ENCODE results near the gene ARSA. TPM values are rescaled to one million over a fixed set of nuclear protein-coding genes. Genes with fewer than 3 reads are reported as not detected.

ARSA gene
- total RNA-seq, 1 donor from 2014 or later, result 25.0 TPM

DNA sequence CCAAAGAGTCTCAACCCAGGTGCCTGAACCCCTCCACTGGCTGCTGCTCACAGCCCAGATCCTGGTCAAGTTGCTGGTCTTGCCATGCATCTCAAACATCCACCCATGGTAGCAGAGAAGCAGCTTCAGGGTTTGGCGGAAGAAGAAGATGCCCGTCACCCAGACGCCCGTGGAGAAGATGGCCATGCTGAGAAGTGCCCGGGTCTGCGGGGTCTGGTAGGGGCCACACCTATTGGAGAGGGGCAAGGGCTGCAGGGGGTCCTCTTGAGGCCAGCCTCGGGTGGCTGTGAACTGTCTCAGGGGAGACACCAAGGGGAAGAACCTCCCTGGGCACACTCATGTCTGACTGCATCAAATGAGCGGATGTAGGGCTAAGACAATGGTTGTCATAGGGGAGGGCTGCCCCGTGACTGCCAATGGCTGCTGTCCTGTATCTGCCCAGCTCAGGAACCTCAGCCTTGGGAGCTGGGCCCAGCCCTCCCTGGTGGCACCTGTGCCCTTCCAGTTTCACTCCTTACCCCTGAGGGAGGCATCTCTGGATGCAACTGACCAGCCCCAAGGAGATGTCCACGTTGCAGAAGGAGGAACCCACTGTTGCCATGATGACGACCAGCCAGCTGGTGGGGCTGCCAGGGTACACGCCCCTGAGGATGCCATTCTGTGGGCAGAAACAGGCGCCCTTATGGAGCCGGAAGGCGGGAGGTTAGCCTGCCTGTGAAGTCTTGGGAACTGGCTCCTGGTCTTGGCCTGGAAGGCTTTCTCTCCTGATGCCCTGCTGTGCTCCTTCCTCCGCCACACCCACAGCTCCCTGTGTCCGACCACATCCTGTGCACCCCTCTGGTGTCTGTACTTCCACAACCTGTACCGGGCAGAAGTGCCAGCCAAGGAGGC is 50.9 kb downstream of the ARSA start:
- DNase-seq (ENCODE audit: low spot score), result no peak
- intact Hi-C loops (cut with micrococcal nuclease), result no loop called here
- Mint-ChIP-seq H3K4me3 (ENCODE audit: low read depth) (no peak overlapping the region), H3K4me1 (ENCODE audit: low read depth) (peaks cover 9% of the 10 kb centered on the region), H3K9me3 (no peaks in the 10 kb centered on the region), H3K27me3 (ENCODE audit: low read depth) (no peaks in the 10 kb centered on the region), H3K27ac (no peak overlapping the region), H3K36me3 (ENCODE audit: low read depth) (peaks cover 55% of the 10 kb centered on the region)

DNA sequence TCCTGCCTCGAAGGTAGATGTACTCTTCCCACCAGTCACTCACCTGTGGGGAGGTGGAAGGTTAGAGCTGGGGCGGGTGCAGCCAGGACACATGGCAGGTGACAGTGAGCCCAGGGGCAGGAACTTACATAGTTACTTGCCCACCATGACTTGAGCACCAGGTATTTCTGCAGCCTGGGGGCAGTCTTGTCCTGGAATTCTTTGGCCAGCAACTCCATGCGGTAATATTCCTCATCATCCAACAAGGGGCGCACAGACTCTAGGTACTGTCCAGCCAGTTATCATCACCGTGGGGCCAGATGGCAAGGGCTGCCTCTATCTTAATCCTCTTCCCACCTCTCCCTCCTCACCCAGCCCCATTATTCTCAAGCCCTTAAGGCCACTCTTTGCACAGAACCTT is 51.9 kb downstream of the ARSA start:
- Mint-ChIP-seq H3K27me3 (ENCODE audit: low read depth) (no peaks in the 10 kb centered on the region), H3K9me3 (no peaks in the 10 kb centered on the region), H3K36me3 (ENCODE audit: low read depth) (peaks cover 57% of the 10 kb centered on the region), H3K4me3 (ENCODE audit: low read depth) (no peak overlapping the region), H3K4me1 (ENCODE audit: low read depth) (peaks cover 7% of the 10 kb centered on the region), H3K27ac (no peak overlapping the region)
- intact Hi-C loops (cut with micrococcal nuclease), result no loop called here
- DNase-seq (ENCODE audit: low spot score), result no peak

DNA sequence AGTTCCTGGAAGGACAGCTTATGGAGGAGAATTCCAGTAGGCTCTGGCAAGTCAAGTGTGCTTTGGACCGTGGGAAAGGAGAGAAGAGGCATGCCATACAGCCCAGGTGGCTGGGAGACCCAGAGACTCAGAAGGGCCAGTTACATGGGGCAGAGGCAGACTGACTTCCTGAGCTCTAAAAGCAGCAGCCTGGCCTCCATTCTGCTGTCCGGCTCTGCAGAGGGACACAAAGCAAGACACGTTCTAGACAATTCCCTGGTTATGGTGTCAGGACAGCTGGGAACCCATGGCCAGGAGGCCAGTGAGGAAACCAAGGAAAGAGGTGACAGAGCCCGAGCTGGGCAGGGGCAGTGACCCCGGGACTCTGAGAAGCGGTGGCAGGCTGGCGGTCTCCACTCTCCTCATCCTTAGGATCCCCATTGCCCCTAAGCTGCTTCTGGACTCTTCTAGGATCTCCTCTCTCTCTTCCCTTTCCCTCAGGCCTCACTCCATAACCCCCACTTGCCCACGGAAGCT is 52.5 kb downstream of the ARSA start:
- no peak overlapping the region for H3K4me3 Mint-ChIP-seq (ENCODE audit: low read depth)
- DNase-seq (ENCODE audit: low spot score), result no peak
- peaks cover 5% of the 10 kb centered on the region for H3K4me1 Mint-ChIP-seq (ENCODE audit: low read depth)
- intact Hi-C loops (cut with micrococcal nuclease), result no loop called here
- H3K9me3 Mint-ChIP-seq, result no peaks in the 10 kb centered on the region
- H3K27ac Mint-ChIP-seq, result no peak overlapping the region
- peaks cover 59% of the 10 kb centered on the region for H3K36me3 Mint-ChIP-seq (ENCODE audit: low read depth)
- no peaks in the 10 kb centered on the region for H3K27me3 Mint-ChIP-seq (ENCODE audit: low read depth)

Other genes with a start within 250 kb of the ARSA start
- gene SBF1, start 153.1 kb downstream of the ARSA start, total RNA-seq, result 102 and 106 TPM in 2 replicates
- 2.2 and 2.9 TPM in 2 replicates for gene ADM2, start 146.6 kb downstream of the ARSA start, total RNA-seq
- gene MIOX, start 141.3 kb downstream of the ARSA start, total RNA-seq, result 0.25 TPM in 1 of 2 replicates, not detected in the other
- gene LMF2, start 120.5 kb downstream of the ARSA start, total RNA-seq, result 77.2 and 81.8 TPM in 2 replicates
- gene NCAPH2, start 119.9 kb downstream of the ARSA start, total RNA-seq, result 112 and 115 TPM in 2 replicates
- 3.8 and 8.7 TPM in 2 replicates for gene SCO2, start 102.6 kb downstream of the ARSA start, total RNA-seq
- gene TYMP, start 98.1 kb downstream of the ARSA start, total RNA-seq, result 35.9 and 36.9 TPM in 2 replicates
- 3.0 and 3.3 TPM in 2 replicates for gene KLHDC7B, start 82.3 kb downstream of the ARSA start, total RNA-seq
- 0.62 TPM in 1 of 2 replicates, not detected in the other for gene SYCE3, start 65.2 kb downstream of the ARSA start, total RNA-seq
- 68.2 and 74.3 TPM in 2 replicates for gene CPT1B, start 49.7 kb downstream of the ARSA start, total RNA-seq
- 86.1 and 90.9 TPM in 2 replicates for gene CHKB, start 45.3 kb downstream of the ARSA start, total RNA-seq
- 0.09 and 0.16 TPM in 2 replicates for gene MAPK8IP2, start 27.4 kb downstream of the ARSA start, total RNA-seq
- 0.16 and 0.25 TPM in 2 replicates for gene SHANK3, start 44.7 kb upstream of the ARSA start, total RNA-seq
- not detected in 2 replicates for gene ACR, start 110.1 kb upstream of the ARSA start, total RNA-seq
- 34.9 and 35.7 TPM in 2 replicates for gene RABL2B, start 155.5 kb upstream of the ARSA start, total RNA-seq

Data from activated T-helper 2 cell treated with anti-CD3 and anti-CD28 coated beads, Interferon-gamma antibody, Interleukin-2, Interleukin-4, amounts not matched to agents 10 μg/mL and 5 μg/mL and 100 μg/mL, durations not matched to agents 14 hours and 24 hours and 36 hours (primary cell).